Endothelial cell of umbilical vein (primary cell): ENCODE results near the gene INHA. TPM values are rescaled to one million over a fixed set of nuclear protein-coding genes. Genes with fewer than 3 reads are reported as not detected.

Experiments used
- BruUV-seq: library from RNA; stranded (reverse); fragments of 400-500 nt; replicated peaks from 2 replicates; lab custom pipeline; 2021; lab: Mats Ljungman, UMichigan
- CTCF ChIA-PET: fragments of 300-600, 350-600 bp; sonication (Branson Sonifier 250); formaldehyde crosslinking; loops from one replicate; lab custom pipeline; 2021; ENCODE audit warnings: antibody characterized with exemption, inconsistent platforms; lab: Charles Lee
- POLR2A ChIA-PET: fragments of 300-600, 350-600 bp; sonication (Branson Sonifier 250); formaldehyde crosslinking; loops from one replicate; lab custom pipeline; 2021; ENCODE audit warnings: antibody characterized with exemption, inconsistent platforms; lab: Charles Lee
- DNase-seq: peaks from one replicate; pipeline ENCODE4 v3.0.0-alpha.2; 2011; ENCODE audit warnings: low read depth, low spot score
- FAIRE-seq: peaks from 2 replicates; lab custom pipeline; 2011; peaks lifted over from hg19 to GRCh38; lab: Jason Lieb, UNC
- H2AFZ ChIP-seq: 2 replicates; pipeline ENCODE4 v1.6.0; 2012; ENCODE audit warnings: low read depth, low read length, control low read depth, inconsistent platforms
- H3K27ac ChIP-seq: 2 replicates; pipeline ENCODE4 v1.5.1; 2011; ENCODE audit warnings: low read depth, mild to moderate bottlenecking, control low read depth, low read length, moderate library complexity; ENCODE audit not compliant: insufficient read depth
- H3K27me3 ChIP-seq, 2 experiments: 2 replicates each; pipeline versions ENCODE4 v1.6.0 to v1.6.1; 2011; ENCODE audit warnings: low read length in 2 of 2, mixed read lengths in 1 of 2; ENCODE audit not compliant: control insufficient read depth in 2 of 2, insufficient read depth in 2 of 2
- H3K36me3 ChIP-seq, 2 experiments: 2 replicates in 1 of 2; 3 replicates in 1 of 2; pipeline ENCODE4 v1.5.1; 2011; ENCODE audit warnings: low read length in 2 of 2, mild to moderate bottlenecking in 1 of 2, moderate library complexity in 1 of 2; ENCODE audit not compliant: control insufficient read depth in 2 of 2, insufficient read depth in 2 of 2; ENCODE audit errors: extremely low read depth in 1 of 2
- H3K4me1 ChIP-seq: 3 replicates; pipeline ENCODE4 v1.5.1; 2011; ENCODE audit warnings: mild to moderate bottlenecking, low read length; ENCODE audit not compliant: control insufficient read depth, insufficient read depth; ENCODE audit errors: extremely low read depth
- H3K4me2 ChIP-seq: 2 replicates; pipeline ENCODE4 v1.6.1; 2011; ENCODE audit warnings: low read length, control low read depth, mixed read lengths; ENCODE audit not compliant: insufficient read depth
- H3K4me3 ChIP-seq, 3 experiments: fragments of 200-600 bp in 1 of 3; sonication (generic), shearing (Covaris generic) in 1 of 3; replicated peaks in 1 of 3; 2 replicates each; pipeline ENCODE4 v1.5.1; 2011 to 2016; ENCODE audit warnings: control low read depth in 3 of 3, low read length in 3 of 3, mild to moderate bottlenecking in 2 of 3, inconsistent platforms in 1 of 3, low read depth in 1 of 3, moderate library complexity in 1 of 3; ENCODE audit not compliant: insufficient read depth in 1 of 3
- H3K79me2 ChIP-seq: 2 replicates; pipeline ENCODE4 v1.6.0; 2012; ENCODE audit warnings: low read length, inconsistent platforms; ENCODE audit not compliant: control insufficient read depth, insufficient read depth
- H3K9ac ChIP-seq: replicated peaks from 2 replicates; pipeline ENCODE3; 2011; ENCODE audit warnings: low read length, control low read depth; ENCODE audit not compliant: insufficient read depth; ENCODE audit errors: extremely low read depth
- H3K9me1 ChIP-seq: replicated peaks from 3 replicates; pipeline ENCODE4 v1.6.0; 2011; ENCODE audit warnings: mild to moderate bottlenecking, low read length; ENCODE audit not compliant: control insufficient read depth, insufficient read depth; ENCODE audit errors: extremely low read depth
- H3K9me3 ChIP-seq: replicated peaks from 2 replicates; pipeline ENCODE4 v1.5.1; 2012; ENCODE audit warnings: low read length, inconsistent platforms; ENCODE audit not compliant: control insufficient read depth, insufficient read depth
- H4K20me1 ChIP-seq: replicated peaks from 2 replicates; pipeline ENCODE3; 2011; ENCODE audit warnings: mild to moderate bottlenecking, low read length; ENCODE audit not compliant: control insufficient read depth, insufficient read depth; ENCODE audit errors: extremely low read depth
- EZH2 ChIP-seq: IDR thresholded peaks from 2 replicates; pipeline ENCODE4 v1.6.1; 2012; ENCODE audit warnings: borderline replicate concordance, low read depth, mild to moderate bottlenecking, moderate library complexity, low read length, inconsistent platforms; ENCODE audit not compliant: severe bottlenecking
- FOS ChIP-seq: IDR thresholded peaks from 2 replicates; pipeline ENCODE4 v1.6.1; 2011; ENCODE audit warnings: mild to moderate bottlenecking, low read length, moderate library complexity, borderline replicate concordance; ENCODE audit not compliant: insufficient read depth
- GATA2 ChIP-seq: IDR thresholded peaks from 2 replicates; pipeline ENCODE4 v1.7.0; 2011; ENCODE audit warnings: low read depth, mild to moderate bottlenecking, moderate library complexity, mixed read lengths, low read length; ENCODE audit not compliant: insufficient read length, insufficient read depth
- JUN ChIP-seq: IDR thresholded peaks from 2 replicates; pipeline ENCODE4 v1.6.1; 2011; ENCODE audit warnings: borderline replicate concordance, low read depth; ENCODE audit not compliant: insufficient read length, insufficient read depth
- MAX ChIP-seq: IDR thresholded peaks from 2 replicates; pipeline ENCODE4 v1.6.1; 2011; ENCODE audit not compliant: insufficient read depth, insufficient read length
- MYC ChIP-seq: IDR thresholded peaks from one replicate; pipeline ENCODE4 v1.6.1; 2011; ENCODE audit warnings: mild to moderate bottlenecking, low read depth, low read length
- POLR2A ChIP-seq: IDR thresholded peaks from 2 replicates; pipeline ENCODE4 v1.6.1; 2012; ENCODE audit warnings: low read depth, mild to moderate bottlenecking, control low read depth, low read length
- POLR2AphosphoS5 ChIP-seq: IDR thresholded peaks from 2 replicates; pipeline ENCODE4 v1.6.1; 2012; ENCODE audit warnings: low read depth, mild to moderate bottlenecking, control low read depth, low read length, moderate library complexity; ENCODE audit not compliant: insufficient read depth
- dilution Hi-C: fragments of 300-500 bp; cut with MboI; formaldehyde crosslinking; loops from one replicate; pipeline ENCODE4 v1.15.0; 2019; ENCODE audit warnings: low sequenced_read_pairs; ENCODE audit not compliant: extremely low pct_ligation_motif_present
- intact Hi-C: fragments of 100-400 bp; cut with micrococcal nuclease; formaldehyde crosslinking; loops from one replicate; pipeline ENCODE4 v1.10.0; 2022
- polyA plus RNA-seq, 4 experiments: library from polyadenylated mRNA; depleted of rRNA in 3 of 4; stranded (reverse) in 3 of 4; unstranded in 1 of 4; fragments of >200 nt; gene quantifications; 2 replicates each; pipeline versions ENCODE4 v1.2.1 to v1.2.3, GENCODE V29; 2011 to 2012; ENCODE audit warnings: missing spikeins in 1 of 4
- total RNA-seq: library from RNA; stranded (reverse); gene quantifications from 2 replicates; pipeline ENCODE4 v1.2.3, GENCODE V29; 2021
- TF ChIP-seq, protein P1 (sequence below), 2 donors: IDR thresholded peaks; 1 replicate in 1 of 2; 2 replicates in 1 of 2; pipeline ENCODE4 v1.5.1; 2011; ENCODE audit warnings: low read length in 2 of 2, mild to moderate bottlenecking in 2 of 2, moderate library complexity in 2 of 2, control low read depth in 1 of 2, inconsistent platforms in 1 of 2, low read depth in 1 of 2; ENCODE audit not compliant: insufficient read depth in 1 of 2; ENCODE audit errors: extremely low read depth in 1 of 2

Gene INHA
- total and polyA plus RNA-seq, 2 donors (not counting 3 experiments of a cell fraction or from before 2014, with no cell fraction given): 0.06 TPM; not detected in 1

- dilution Hi-C loops: no loop called here
- FAIRE-seq: no peak
- no peak overlapping the region for H3K27ac ChIP-seq
- no peak for DNase-seq
- H3K4me1 ChIP-seq: no peaks in the 10 kb centered on the region
- H3K36me3 ChIP-seq: no peaks in the 10 kb centered on the region
- no peaks in the 10 kb centered on the region for H3K9me1 ChIP-seq
- no peak overlapping the region for H2AFZ ChIP-seq
- peaks cover 10 to 24% of the 10 kb centered on the region in 2 experiments for H3K27me3 ChIP-seq
- ChIA-PET POLR2A (no interaction called here), CTCF (interaction anchor here (0.6 to 0.9 kb wide), 2 partner anchors 17 to 19 kb away, joined by 3 read pairs; no protein-coding TSS in a partner anchor)
- no peaks in the 10 kb centered on the region for H3K9me3 ChIP-seq
- intact Hi-C loops: no loop called here
- H3K9ac ChIP-seq: no peak overlapping the region
- H3K4me2 ChIP-seq: no peak overlapping the region
- H3K4me3 ChIP-seq: no peak overlapping the region
- H3K79me2 ChIP-seq: no peaks in the 10 kb centered on the region
- BruUV-seq: no TSS peak
- no peaks in the 10 kb centered on the region for H4K20me1 ChIP-seq
- TF ChIP-seq JUN (no peak), FOS (no peak), MAX (no peak), MYC (no peak), POLR2AphosphoS5 (no peak), POLR2A (no peak), GATA2 (no peak), EZH2 (no peak)
- TF ChIP-seq, protein P1, sequence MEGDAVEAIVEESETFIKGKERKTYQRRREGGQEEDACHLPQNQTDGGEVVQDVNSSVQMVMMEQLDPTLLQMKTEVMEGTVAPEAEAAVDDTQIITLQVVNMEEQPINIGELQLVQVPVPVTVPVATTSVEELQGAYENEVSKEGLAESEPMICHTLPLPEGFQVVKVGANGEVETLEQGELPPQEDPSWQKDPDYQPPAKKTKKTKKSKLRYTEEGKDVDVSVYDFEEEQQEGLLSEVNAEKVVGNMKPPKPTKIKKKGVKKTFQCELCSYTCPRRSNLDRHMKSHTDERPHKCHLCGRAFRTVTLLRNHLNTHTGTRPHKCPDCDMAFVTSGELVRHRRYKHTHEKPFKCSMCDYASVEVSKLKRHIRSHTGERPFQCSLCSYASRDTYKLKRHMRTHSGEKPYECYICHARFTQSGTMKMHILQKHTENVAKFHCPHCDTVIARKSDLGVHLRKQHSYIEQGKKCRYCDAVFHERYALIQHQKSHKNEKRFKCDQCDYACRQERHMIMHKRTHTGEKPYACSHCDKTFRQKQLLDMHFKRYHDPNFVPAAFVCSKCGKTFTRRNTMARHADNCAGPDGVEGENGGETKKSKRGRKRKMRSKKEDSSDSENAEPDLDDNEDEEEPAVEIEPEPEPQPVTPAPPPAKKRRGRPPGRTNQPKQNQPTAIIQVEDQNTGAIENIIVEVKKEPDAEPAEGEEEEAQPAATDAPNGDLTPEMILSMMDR (IDR thresholded peaks at IDR 0.05; ENCODE audit: extremely low read depth in 1 of 2, insufficient read depth in 1 of 2, low read depth in 1 of 2, low read length in 2 of 2): no peak
Observed at GRCh38 chr2:219578811-219579613, 6.9 kb downstream of the INHA start.
